22Rv1 (cell line): ENCODE measurements around the gene PUDP.

Experiments used
- H3K27ac ChIP-seq: fragments of 450-650 bp; 2 replicates; pipeline ENCODE4 v1.5.1; 2017
- CTCF ChIP-seq: fragments of 450-650 bp; IDR thresholded peaks from 2 replicates; pipeline ENCODE4 v1.5.1; 2017; ENCODE audit warnings: mild to moderate bottlenecking
- ZFX ChIP-seq: fragments of 450-650 bp; IDR thresholded peaks from 2 replicates; pipeline ENCODE4 v1.6.1; 2017; ENCODE audit warnings: antibody characterized with exemption, borderline replicate concordance

Gene PUDP

DNA sequence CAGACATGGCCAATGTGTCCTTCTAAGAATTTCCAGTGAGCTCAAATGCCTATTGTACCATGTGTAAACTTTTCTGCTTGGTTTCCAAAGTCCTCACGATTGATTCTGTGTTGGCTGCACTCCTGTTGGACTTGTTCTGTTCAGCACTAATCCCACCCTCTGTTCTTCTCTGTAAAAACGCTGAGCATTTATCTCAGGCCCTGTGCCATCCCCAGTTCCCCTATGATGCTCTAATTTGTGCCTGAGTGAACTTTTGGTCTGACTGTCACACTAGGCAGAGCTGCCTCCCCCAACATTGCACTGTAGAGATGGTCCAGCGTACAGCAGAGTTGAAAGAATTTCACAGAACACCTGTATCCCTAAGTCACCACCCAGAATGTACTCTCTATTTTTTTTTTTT is 76.6 kb downstream of the PUDP start:
- no peak overlapping the region for H3K27ac ChIP-seq
- no peak for TF ChIP-seq CTCF
- no peak for TF ChIP-seq ZFX

- no peak for TF ChIP-seq ZFX
- no peak for TF ChIP-seq CTCF
- H3K27ac ChIP-seq, result no peak overlapping the region
Observed at GRCh38 chrX:7069556-7069955, 78.4 kb downstream of the PUDP start.

DNA sequence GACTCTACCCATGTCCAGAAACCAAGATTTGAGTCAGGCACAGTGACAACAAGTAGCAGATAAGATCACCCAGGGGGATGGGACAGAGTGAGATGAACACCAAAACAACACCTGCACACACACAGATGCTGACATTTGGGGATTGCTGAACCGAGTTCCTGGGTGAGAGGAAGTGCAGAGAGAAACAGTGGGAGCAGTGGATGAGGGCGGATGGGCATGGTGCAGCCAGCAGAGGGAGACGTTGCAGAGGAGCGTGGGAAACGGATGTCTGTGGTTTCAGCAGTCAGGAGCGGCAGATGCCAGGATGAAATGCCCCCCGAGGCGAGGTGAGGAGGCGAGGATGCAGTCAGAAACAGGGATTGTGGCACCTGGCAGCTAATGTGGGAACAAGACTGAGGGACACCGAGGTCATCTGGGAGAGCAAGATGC is 79.0 kb downstream of the PUDP start:
- TF ChIP-seq CTCF (no peak), ZFX (no peak)
- no peak overlapping the region for H3K27ac ChIP-seq

DNA sequence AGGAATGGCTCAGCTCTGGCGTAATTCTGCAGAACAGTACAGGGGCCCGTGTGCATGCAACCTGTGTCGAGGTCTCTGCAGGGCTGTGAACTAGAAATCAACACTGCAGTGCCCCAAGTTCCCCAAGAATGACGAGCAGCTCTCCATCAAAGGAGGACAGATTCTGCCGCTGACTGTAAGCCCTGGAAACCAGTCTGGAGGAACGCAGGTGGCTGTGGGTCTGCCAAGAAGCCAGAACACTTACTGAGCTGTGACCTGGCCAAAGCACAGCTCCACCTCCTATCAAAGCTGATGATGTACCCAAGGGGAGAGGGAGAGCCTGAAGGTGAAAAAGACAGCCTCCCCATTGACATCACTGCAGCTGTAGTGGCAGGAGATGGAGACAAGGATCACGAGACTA is 80.7 kb downstream of the PUDP start:
- TF ChIP-seq ZFX (no peak), CTCF (no peak)
- H3K27ac ChIP-seq, result no peak overlapping the region

- TF ChIP-seq ZFX, result no peak
- no peak overlapping the region for H3K27ac ChIP-seq
Observed at GRCh38 chrX:7065473-7065872, 82.5 kb downstream of the PUDP start.

DNA sequence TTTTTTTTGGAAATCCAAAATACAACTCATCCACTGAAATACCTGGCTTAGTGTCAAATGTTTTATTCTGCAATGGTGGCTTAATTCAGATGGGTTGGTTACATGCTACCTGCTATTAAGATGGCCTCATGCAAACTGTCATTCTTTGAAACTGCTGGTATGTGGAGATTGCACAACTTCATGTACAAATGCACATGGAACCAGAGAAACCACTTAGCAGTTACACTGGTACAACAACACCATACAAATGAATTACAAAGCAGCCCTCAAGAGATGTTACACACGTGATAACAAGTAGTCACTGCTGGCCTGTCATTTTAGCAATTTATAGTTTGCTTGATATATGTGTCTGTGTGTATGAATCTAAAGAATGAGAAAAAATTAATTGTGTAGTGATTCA is 85.0 kb downstream of the PUDP start:
- TF ChIP-seq ZFX (no peak), CTCF (no peak)
- H3K27ac ChIP-seq, result no peak overlapping the region

GRCh38 chrX:7062276-7062675 is 85.7 kb downstream of the PUDP start:
- H3K27ac ChIP-seq, result no peak overlapping the region
- no peak for TF ChIP-seq ZFX
- TF ChIP-seq CTCF, result no peak

GRCh38 chrX:7061429-7061828 is 86.5 kb downstream of the PUDP start:
- TF ChIP-seq ZFX, result no peak
- TF ChIP-seq CTCF, result no peak
- H3K27ac ChIP-seq, result no peak overlapping the region
